ENCODE measurements around the gene LPCAT2.

GRCh38 chr16:55470533-55471371 is 38.1 kb upstream of the LPCAT2 start:
- TF ChIP-seq CTCF (IDR thresholded peaks at IDR 0.05) (no peak), POLR2AphosphoS5 (IDR thresholded peaks at IDR 0.05; ENCODE audit: low read depth, low read length) (peak; percentile 56; the same call in 1 of the 2 replicates)

All from Panc1 (cell line).